ENCODE measurements around the gene LRRFIP1. TPM values are rescaled to one million over a fixed set of nuclear protein-coding genes. Genes with fewer than 3 reads are reported as not detected.

Gene LRRFIP1
- total and polyA plus RNA-seq, 10 of the 15 experiments (the other 5 are each of a cell fraction or from before 2014, with no cell fraction given): 36.2 to 120 (median 74.3) TPM

DNA sequence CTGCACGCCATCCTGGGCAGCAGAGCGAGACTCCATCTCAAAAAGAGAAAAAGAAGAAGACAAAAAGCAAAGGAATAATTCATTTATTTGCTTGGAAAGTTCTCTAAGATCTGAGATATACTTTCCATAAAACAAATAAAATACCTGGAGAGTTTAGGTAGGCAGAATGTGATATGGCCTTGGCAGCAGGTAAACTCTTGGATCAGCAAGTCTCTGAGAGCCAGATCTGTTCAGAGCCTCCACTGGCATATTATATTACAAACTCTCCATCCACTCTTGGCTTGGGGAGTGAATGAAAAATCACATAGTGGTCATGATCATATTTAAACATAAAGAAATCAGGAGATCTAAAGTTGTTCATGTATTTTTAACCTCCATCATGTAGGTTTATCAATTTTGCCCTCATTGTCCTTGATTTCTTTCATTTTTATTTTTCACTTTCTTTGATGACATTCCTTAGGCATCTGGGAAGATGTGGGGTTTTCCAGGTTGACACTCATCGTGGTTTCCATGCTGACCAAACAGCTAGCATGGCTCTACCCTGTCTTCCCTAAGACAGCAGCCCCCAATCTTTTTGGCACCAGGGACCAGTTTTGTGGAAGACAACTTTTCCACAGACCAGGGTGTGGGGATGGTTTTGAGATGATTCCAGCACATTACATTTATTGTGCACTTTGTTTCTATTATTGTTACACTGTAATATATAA is 10.2 kb downstream of the LRRFIP1 start:
- in situ Hi-C loops (cut with MboI) (no loop called here), intact Hi-C loops (cut with micrococcal nuclease; ENCODE audit: unreplicated experiment) (no loop called here)
- DNase-seq (ENCODE audit: low read depth, low spot score) (no peak), ATAC-seq (no peak), FAIRE-seq (no peak)
- Histone ChIP-seq H3K36me3 (ENCODE audit: control insufficient read depth in 2 of 2, insufficient read depth in 2 of 2, low read length in 1 of 2) (no peaks in the 10 kb centered on the region), H3K9me3 (replicated peaks; ENCODE audit: control insufficient read depth, insufficient read depth, low read length) (no peaks in the 10 kb centered on the region), H2AFZ (ENCODE audit: control insufficient read depth, low read depth, low read length) (no peak overlapping the region), H4K20me1 (ENCODE audit: control insufficient read depth, insufficient read depth) (no peaks in the 10 kb centered on the region), H3K27ac (ENCODE audit: control insufficient read depth, insufficient read depth) (no peak overlapping the region), H3K79me2 (ENCODE audit: control insufficient read depth, insufficient read depth, low read length) (no peaks in the 10 kb centered on the region), H3K9ac (ENCODE audit: control insufficient read depth, insufficient read depth, low read length) (no peak overlapping the region), H3K27me3 (replicated peaks in 1 of 2; ENCODE audit: control insufficient read depth in 2 of 2, insufficient read depth in 2 of 2, low read length in 1 of 2) (peaks cover 1 to 3% of the 10 kb centered on the region in 2 experiments; a peak in 3 of 4 replicates), H3K4me2 (ENCODE audit: control insufficient read depth, insufficient read depth) (no peak overlapping the region), H3K4me3 (no peak overlapping the region), H3K4me1 (ENCODE audit: control insufficient read depth, insufficient read depth, low read length) (no peaks in the 10 kb centered on the region)
- SMC1A ChIA-PET (ENCODE audit: uncharacterized antibody, unreplicated experiment): no interaction called here
- CTCF ChIA-PET: no interaction called here
- TF ChIP-seq CHD1 (IDR thresholded peaks at IDR 0.05; ENCODE audit: low read depth, low read length) (no peak), SRF (IDR thresholded peaks at IDR 0.05; ENCODE audit: low read depth in 2 of 2, low read length in 2 of 2) (no peak), STAT3 (IDR thresholded peaks at IDR 0.05; ENCODE audit: low read depth, low read length) (no peak), POLR2AphosphoS5 (IDR thresholded peaks at IDR 0.05; ENCODE audit: low read length) (no peak), POLR2A (IDR thresholded peaks at IDR 0.05; ENCODE audit: low read depth, low read length) (no peak), RELA (IDR thresholded peaks at IDR 0.05; ENCODE audit: borderline replicate concordance, partially characterized antibody) (no peak), ZZZ3 (IDR thresholded peaks at IDR 0.05; ENCODE audit: control insufficient read depth, insufficient read length, low read depth) (no peak), EGR1 (IDR thresholded peaks at IDR 0.05; ENCODE audit: borderline replicate concordance in 1 of 2, low read depth in 2 of 2, low read length in 2 of 2) (no peak), IKZF1 (conservative IDR thresholded peaks at IDR 0.05) (no peak), CREB1 (IDR thresholded peaks at IDR 0.05; ENCODE audit: low read depth) (no peak), TARDBP (IDR thresholded peaks at IDR 0.05; ENCODE audit: borderline replicate concordance) (no peak), RAD51 (IDR thresholded peaks at IDR 0.05) (no peak), NRF1 (conservative IDR thresholded peaks at IDR 0.05; ENCODE audit: low read depth, low read length) (no peak), LARP7 (IDR thresholded peaks at IDR 0.05) (no peak), NFYB (IDR thresholded peaks at IDR 0.05; ENCODE audit: insufficient read depth, low read depth, low read length) (no peak), BMI1 (IDR thresholded peaks at IDR 0.05; ENCODE audit: borderline replicate concordance) (no peak)
- TF ChIP-seq, protein P1, sequence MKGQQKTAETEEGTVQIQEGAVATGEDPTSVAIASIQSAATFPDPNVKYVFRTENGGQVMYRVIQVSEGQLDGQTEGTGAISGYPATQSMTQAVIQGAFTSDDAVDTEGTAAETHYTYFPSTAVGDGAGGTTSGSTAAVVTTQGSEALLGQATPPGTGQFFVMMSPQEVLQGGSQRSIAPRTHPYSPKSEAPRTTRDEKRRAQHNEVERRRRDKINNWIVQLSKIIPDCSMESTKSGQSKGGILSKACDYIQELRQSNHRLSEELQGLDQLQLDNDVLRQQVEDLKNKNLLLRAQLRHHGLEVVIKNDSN (IDR thresholded peaks at IDR 0.05; ENCODE audit: borderline replicate concordance, extremely low read length, insufficient read depth, low read depth, low read length): no peak
- TF ChIP-seq, protein P2, sequence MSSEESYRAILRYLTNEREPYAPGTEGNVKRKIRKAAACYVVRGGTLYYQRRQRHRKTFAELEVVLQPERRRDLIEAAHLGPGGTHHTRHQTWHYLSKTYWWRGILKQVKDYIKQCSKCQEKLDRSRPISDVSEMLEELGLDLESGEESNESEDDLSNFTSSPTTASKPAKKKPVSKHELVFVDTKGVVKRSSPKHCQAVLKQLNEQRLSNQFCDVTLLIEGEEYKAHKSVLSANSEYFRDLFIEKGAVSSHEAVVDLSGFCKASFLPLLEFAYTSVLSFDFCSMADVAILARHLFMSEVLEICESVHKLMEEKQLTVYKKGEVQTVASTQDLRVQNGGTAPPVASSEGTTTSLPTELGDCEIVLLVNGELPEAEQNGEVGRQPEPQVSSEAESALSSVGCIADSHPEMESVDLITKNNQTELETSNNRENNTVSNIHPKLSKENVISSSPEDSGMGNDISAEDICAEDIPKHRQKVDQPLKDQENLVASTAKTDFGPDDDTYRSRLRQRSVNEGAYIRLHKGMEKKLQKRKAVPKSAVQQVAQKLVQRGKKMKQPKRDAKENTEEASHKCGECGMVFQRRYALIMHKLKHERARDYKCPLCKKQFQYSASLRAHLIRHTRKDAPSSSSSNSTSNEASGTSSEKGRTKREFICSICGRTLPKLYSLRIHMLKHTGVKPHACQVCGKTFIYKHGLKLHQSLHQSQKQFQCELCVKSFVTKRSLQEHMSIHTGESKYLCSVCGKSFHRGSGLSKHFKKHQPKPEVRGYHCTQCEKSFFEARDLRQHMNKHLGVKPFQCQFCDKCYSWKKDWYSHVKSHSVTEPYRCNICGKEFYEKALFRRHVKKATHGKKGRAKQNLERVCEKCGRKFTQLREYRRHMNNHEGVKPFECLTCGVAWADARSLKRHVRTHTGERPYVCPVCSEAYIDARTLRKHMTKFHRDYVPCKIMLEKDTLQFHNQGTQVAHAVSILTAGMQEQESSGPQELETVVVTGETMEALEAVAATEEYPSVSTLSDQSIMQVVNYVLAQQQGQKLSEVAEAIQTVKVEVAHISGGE (CRISPR knock-in tag; IDR thresholded peaks at IDR 0.05): no peak
- TF ChIP-seq, protein P3, sequence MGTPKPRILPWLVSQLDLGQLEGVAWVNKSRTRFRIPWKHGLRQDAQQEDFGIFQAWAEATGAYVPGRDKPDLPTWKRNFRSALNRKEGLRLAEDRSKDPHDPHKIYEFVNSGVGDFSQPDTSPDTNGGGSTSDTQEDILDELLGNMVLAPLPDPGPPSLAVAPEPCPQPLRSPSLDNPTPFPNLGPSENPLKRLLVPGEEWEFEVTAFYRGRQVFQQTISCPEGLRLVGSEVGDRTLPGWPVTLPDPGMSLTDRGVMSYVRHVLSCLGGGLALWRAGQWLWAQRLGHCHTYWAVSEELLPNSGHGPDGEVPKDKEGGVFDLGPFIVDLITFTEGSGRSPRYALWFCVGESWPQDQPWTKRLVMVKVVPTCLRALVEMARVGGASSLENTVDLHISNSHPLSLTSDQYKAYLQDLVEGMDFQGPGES (IDR thresholded peaks at IDR 0.05): no peak
- 34% methylated on average over 3 of the region's 3 CpGs for WGBS (ENCODE audit: insufficient coverage, insufficient replicate concordance, low lambda C conversion rate, missing lambda C conversion rate)
- POLR2A ChIA-PET: no interaction called here
- RAD21 ChIA-PET (ENCODE audit: unreplicated experiment): interaction anchor here (0.9 to 1.3 kb wide), 2 partner anchors 35 to 108 kb away, joined by 3 read pairs; no protein-coding TSS in a partner anchor
- no TSS peak for BruUV-seq (replicated peaks)

Data from GM12878 (cell line).